ENCODE results near the gene ZNF672. TPM values are rescaled to one million over a fixed set of nuclear protein-coding genes. Genes with fewer than 3 reads are reported as not detected.
A peak's percentile ranks its signal among the peaks of the same experiment; 100 is the strongest.

The ZNF672 gene
- total and polyA plus RNA-seq, 2 of the 13 experiments (the other 11 are each of a cell fraction or from before 2014, with no cell fraction given) = 17.2 to 22.9 TPM

- TF ChIP-seq AHDC1 (CRISPR knock-in tag; IDR thresholded peaks at IDR 0.05; ENCODE audit: borderline replicate concordance) = no peak
- no peak for TF ChIP-seq KAT2B (IDR thresholded peaks at IDR 0.05; ENCODE audit: borderline replicate concordance, low read depth, low read length)
- peak; percentile 40; the same call in 1 of the 2 replicates for TF ChIP-seq SOX5 (CRISPR knock-in tag; IDR thresholded peaks at IDR 0.05; ENCODE audit: borderline replicate concordance)
- TF ChIP-seq ZNF281 (CRISPR knock-in tag; IDR thresholded peaks at IDR 0.05; ENCODE audit: borderline replicate concordance) = no peak
- TF ChIP-seq NR2C2 (CRISPR knock-in tag; IDR thresholded peaks at IDR 0.05; ENCODE audit: borderline replicate concordance) = no peak
- TF ChIP-seq ZNF20 (CRISPR knock-in tag; IDR thresholded peaks at IDR 0.05) = peak; percentile 93
- no peak for TF ChIP-seq SP140L (CRISPR knock-in tag; IDR thresholded peaks at IDR 0.05; ENCODE audit: borderline replicate concordance)
- no peak for TF ChIP-seq ZNF17 (CRISPR knock-in tag; IDR thresholded peaks at IDR 0.05)
- TF ChIP-seq FOXC1 (CRISPR knock-in tag; IDR thresholded peaks at IDR 0.05; ENCODE audit: borderline replicate concordance) = peak; percentile 43; the same call in 1 of the 2 replicates
- 0 out of 2 replicates have a peak, but pooled peaks have one; percentile 8 for TF ChIP-seq ZNF709 (CRISPR knock-in tag; IDR thresholded peaks at IDR 0.05)
- no peak for TF ChIP-seq ZBTB33 (CRISPR knock-in tag; IDR thresholded peaks at IDR 0.05)
- TF ChIP-seq MYNN (CRISPR knock-in tag; IDR thresholded peaks at IDR 0.05; ENCODE audit: low read depth) = no peak; the same call in 1 of the 2 replicates
- TF ChIP-seq ZNF580 (CRISPR knock-in tag; IDR thresholded peaks at IDR 0.05; ENCODE audit: borderline replicate concordance, low read depth) = no peak; the same call in 1 of the 2 replicates
- TF ChIP-seq FIP1L1 (IDR thresholded peaks at IDR 0.05; ENCODE audit: borderline replicate concordance, insufficient read depth, low read depth, low read length) = 0 out of 2 replicates have a peak, but pooled peaks have one; percentile 50
- TF ChIP-seq ZSCAN21 (CRISPR knock-in tag; IDR thresholded peaks at IDR 0.05; ENCODE audit: borderline replicate concordance) = peak; percentile 67; the same call in 1 of the 2 replicates
- TF ChIP-seq NR2F1 (CRISPR knock-in tag; IDR thresholded peaks at IDR 0.05) = no peak
- TF ChIP-seq EZH2 (conservative IDR thresholded peaks at IDR 0.05; ENCODE audit: low read depth, low read length) = no peak
- 0 out of 2 replicates have a peak, but pooled peaks have one; percentile 9 for TF ChIP-seq ZSCAN20 (CRISPR knock-in tag; IDR thresholded peaks at IDR 0.05; ENCODE audit: borderline replicate concordance)
Observed at GRCh38 chr1:248873409-248873992, 35.5 kb downstream of the ZNF672 start (continued).

Measured in HepG2 (cell line).